ENCODE results near the gene CEMIP2. TPM values are rescaled to one million over a fixed set of nuclear protein-coding genes. Genes with fewer than 3 reads are reported as not detected.

The CEMIP2 gene
- total RNA-seq, 1 experiment from 2014 or later, result 16.0 TPM

DNA sequence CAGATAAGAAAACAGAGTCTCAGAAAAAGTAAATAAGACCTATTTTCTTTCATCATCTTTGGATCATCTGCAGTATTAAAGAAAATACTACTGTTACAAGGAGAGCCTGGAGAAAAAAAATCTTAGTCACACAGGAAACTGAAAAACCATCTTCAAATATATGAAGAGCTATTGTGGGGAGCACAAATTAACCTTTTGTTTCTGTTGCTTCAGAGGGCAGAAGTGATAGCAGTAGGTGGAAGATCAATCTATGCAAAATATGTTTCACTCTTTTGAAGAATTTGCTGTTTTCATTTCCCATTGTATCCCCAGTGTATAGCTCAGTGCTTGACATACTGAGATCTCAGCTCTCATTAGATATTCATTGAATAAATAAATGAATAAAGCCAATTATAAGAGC lies 13.1 kb upstream of the CEMIP2 start:
- no peaks in the 10 kb centered on the region for H3K9me2 ChIP-seq (replicated peaks; ENCODE audit: low read length)
- intact Hi-C loops (cut with micrococcal nuclease), result no loop called here
- no peak overlapping the region for H3K9ac ChIP-seq (ENCODE audit: low read length)
- no peak overlapping the region for H3K4me3 ChIP-seq (ENCODE audit: low read length)
- ATAC-seq (peak; percentile 42), DNase-seq (peak; percentile 10)
- H3K27me3 ChIP-seq (ENCODE audit: low read length), result no peaks in the 10 kb centered on the region
- POLR2A ChIA-PET (ENCODE audit: unreplicated experiment), result no interaction called here
- H3K36me3 ChIP-seq (ENCODE audit: low read depth, low read length), result no peaks in the 10 kb centered on the region
- TF ChIP-seq EZH2 (IDR thresholded peaks at IDR 0.05; ENCODE audit: low read length, unreplicated experiment), result no peak
- TF ChIP-seq, protein P1, sequence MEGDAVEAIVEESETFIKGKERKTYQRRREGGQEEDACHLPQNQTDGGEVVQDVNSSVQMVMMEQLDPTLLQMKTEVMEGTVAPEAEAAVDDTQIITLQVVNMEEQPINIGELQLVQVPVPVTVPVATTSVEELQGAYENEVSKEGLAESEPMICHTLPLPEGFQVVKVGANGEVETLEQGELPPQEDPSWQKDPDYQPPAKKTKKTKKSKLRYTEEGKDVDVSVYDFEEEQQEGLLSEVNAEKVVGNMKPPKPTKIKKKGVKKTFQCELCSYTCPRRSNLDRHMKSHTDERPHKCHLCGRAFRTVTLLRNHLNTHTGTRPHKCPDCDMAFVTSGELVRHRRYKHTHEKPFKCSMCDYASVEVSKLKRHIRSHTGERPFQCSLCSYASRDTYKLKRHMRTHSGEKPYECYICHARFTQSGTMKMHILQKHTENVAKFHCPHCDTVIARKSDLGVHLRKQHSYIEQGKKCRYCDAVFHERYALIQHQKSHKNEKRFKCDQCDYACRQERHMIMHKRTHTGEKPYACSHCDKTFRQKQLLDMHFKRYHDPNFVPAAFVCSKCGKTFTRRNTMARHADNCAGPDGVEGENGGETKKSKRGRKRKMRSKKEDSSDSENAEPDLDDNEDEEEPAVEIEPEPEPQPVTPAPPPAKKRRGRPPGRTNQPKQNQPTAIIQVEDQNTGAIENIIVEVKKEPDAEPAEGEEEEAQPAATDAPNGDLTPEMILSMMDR (conservative IDR thresholded peaks at IDR 0.05; ENCODE audit: low read depth, low read length), result no peak
- TF ChIP-seq EZH2phosphoT487 (IDR thresholded peaks at IDR 0.05; ENCODE audit: borderline replicate concordance, low read length), result no peak
- CTCF ChIA-PET, result interaction anchor here (0.6 to 0.8 kb wide), 2 partner anchors 12 to 13 kb away, joined by 3 to 8 read pairs; partner anchors contain the start of gene CEMIP2
- H3F3A ChIP-seq (ENCODE audit: low read length, unreplicated experiment), result no peaks in the 10 kb centered on the region
- H4K20me1 ChIP-seq (ENCODE audit: low read length), result no peaks in the 10 kb centered on the region
- H2AFZ ChIP-seq (ENCODE audit: low read length), result no peak overlapping the region
- H3K27ac ChIP-seq (ENCODE audit: low read length), result 0 out of 2 replicates have a peak overlapping the region, but pooled peaks have one; percentile 23
- H3K9me3 ChIP-seq (ENCODE audit: low read length), result no peaks in the 10 kb centered on the region
- no peaks in the 10 kb centered on the region for H3K79me2 ChIP-seq (ENCODE audit: low read length)
- no TSS peak for BruUV-seq (replicated peaks)
- no peak overlapping the region for H3K4me2 ChIP-seq (ENCODE audit: low read length)
- peaks cover 22% of the 10 kb centered on the region for H3K4me1 ChIP-seq (ENCODE audit: insufficient read depth, low read length)

DNA sequence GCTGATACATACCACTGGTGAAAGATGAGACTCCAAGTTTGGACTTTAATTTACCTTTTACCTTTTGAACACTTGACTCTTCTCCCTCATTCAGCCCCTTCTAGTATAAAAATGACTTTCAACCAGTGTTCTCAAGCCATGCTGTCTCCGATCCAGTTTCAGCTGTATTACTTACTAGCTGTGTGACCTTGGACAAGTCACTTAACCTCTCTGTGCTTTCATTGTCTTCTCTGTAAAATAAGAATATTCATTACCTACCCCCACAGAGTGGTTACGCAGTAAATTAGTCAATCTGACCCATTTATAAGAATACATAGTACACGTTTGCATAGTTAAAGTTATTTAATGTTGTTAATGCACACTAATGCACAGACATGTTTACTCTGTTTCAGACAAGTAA lies 12.6 kb upstream of the CEMIP2 start:
- Histone ChIP-seq H3K9ac (ENCODE audit: low read length) (no peak overlapping the region), H4K20me1 (ENCODE audit: low read length) (no peaks in the 10 kb centered on the region), H2AFZ (ENCODE audit: low read length) (no peak overlapping the region), H3K36me3 (ENCODE audit: low read depth, low read length) (no peaks in the 10 kb centered on the region), H3K4me2 (ENCODE audit: low read length) (no peak overlapping the region), H3K9me2 (replicated peaks; ENCODE audit: low read length) (no peaks in the 10 kb centered on the region), H3F3A (ENCODE audit: low read length, unreplicated experiment) (no peaks in the 10 kb centered on the region), H3K9me3 (ENCODE audit: low read length) (no peaks in the 10 kb centered on the region), H3K4me3 (ENCODE audit: low read length) (no peak overlapping the region), H3K27me3 (ENCODE audit: low read length) (no peaks in the 10 kb centered on the region), H3K79me2 (ENCODE audit: low read length) (no peaks in the 10 kb centered on the region), H3K27ac (ENCODE audit: low read length) (no peak overlapping the region), H3K4me1 (ENCODE audit: insufficient read depth, low read length) (peaks cover 22% of the 10 kb centered on the region)
- CTCF ChIA-PET, result interaction anchor here (0.7 to 0.8 kb wide), 2 partner anchors 12 to 420 kb away, joined by 3 to 5 read pairs; no protein-coding TSS in a partner anchor
- POLR2A ChIA-PET (ENCODE audit: unreplicated experiment), result interaction anchor here (0.7 kb wide), 1 partner anchor 12 kb away, joined by 11 read pairs; no protein-coding TSS in a partner anchor
- ATAC-seq (peak; percentile 23; the same call in 1 of the 2 replicates), DNase-seq (peak; percentile 5)
- intact Hi-C loops (cut with micrococcal nuclease), result no loop called here
- no TSS peak for BruUV-seq (replicated peaks)
- TF ChIP-seq, protein P1 (conservative IDR thresholded peaks at IDR 0.05; ENCODE audit: low read depth, low read length), result no peak
- TF ChIP-seq EZH2 (IDR thresholded peaks at IDR 0.05; ENCODE audit: low read length, unreplicated experiment), result no peak
- TF ChIP-seq EZH2phosphoT487 (IDR thresholded peaks at IDR 0.05; ENCODE audit: borderline replicate concordance, low read length), result no peak

DNA sequence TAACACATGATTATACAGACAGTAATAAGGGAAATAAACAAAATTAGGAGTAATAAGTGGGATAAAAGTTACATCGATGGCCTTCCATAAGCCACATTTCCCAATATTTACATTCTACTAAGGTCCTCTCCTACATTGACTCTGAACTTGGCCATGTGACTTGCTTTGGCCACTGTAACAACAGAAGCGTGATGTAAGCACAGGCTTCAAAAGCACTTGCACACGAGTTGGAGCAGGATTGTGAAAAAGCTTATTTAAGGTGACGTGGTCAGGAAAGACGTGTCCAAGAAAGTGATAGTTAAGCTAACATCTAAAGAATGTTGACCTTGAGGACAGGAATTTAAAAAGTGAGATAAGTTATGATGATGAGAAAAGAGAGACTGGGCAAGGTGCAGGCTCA lies 9.8 kb upstream of the CEMIP2 start:
- CTCF ChIA-PET, result no interaction called here

More for the DNA sequence above, 9.8 kb upstream of the CEMIP2 start:
- no TSS peak for BruUV-seq (replicated peaks)
- ATAC-seq, result no peak
- intact Hi-C loops (cut with micrococcal nuclease), result no loop called here
- H3F3A ChIP-seq (ENCODE audit: low read length, unreplicated experiment), result no peaks in the 10 kb centered on the region
- no peak overlapping the region for H3K9ac ChIP-seq (ENCODE audit: low read length)
- H3K27me3 ChIP-seq (ENCODE audit: low read length), result no peaks in the 10 kb centered on the region
- H3K9me3 ChIP-seq (ENCODE audit: low read length), result no peaks in the 10 kb centered on the region
- POLR2A ChIA-PET (ENCODE audit: unreplicated experiment), result no interaction called here
- peaks cover 15% of the 10 kb centered on the region for H3K4me1 ChIP-seq (ENCODE audit: insufficient read depth, low read length)
- no peaks in the 10 kb centered on the region for H3K36me3 ChIP-seq (ENCODE audit: low read depth, low read length)
- no peak overlapping the region for H3K4me3 ChIP-seq (ENCODE audit: low read length)
- no peak overlapping the region for H2AFZ ChIP-seq (ENCODE audit: low read length)
- DNase-seq, result no peak
- H3K79me2 ChIP-seq (ENCODE audit: low read length), result no peaks in the 10 kb centered on the region
- no peak overlapping the region for H3K27ac ChIP-seq (ENCODE audit: low read length)
- H3K4me2 ChIP-seq (ENCODE audit: low read length), result no peak overlapping the region
- H3K9me2 ChIP-seq (replicated peaks; ENCODE audit: low read length), result no peaks in the 10 kb centered on the region
- TF ChIP-seq, protein P1 (conservative IDR thresholded peaks at IDR 0.05; ENCODE audit: low read depth, low read length), result no peak
- TF ChIP-seq EZH2phosphoT487 (IDR thresholded peaks at IDR 0.05; ENCODE audit: borderline replicate concordance, low read length) (no peak), EZH2 (IDR thresholded peaks at IDR 0.05; ENCODE audit: low read length, unreplicated experiment) (no peak)
- no peaks in the 10 kb centered on the region for H4K20me1 ChIP-seq (ENCODE audit: low read length)
